Subcutaneous abdominal adipose tissue (tissue), 5 donors: ENCODE measurements around the gene ANKRD44.

Source experiments
- H3K27ac ChIP-seq: one replicate; pipeline ENCODE4 v1.7.0; 2013; ENCODE audit warnings: low read depth, mild to moderate bottlenecking, inconsistent platforms, low read length, moderate library complexity
- H3K27me3 ChIP-seq, 5 donors: one replicate each; pipeline ENCODE4 v1.7.0; 2013; ENCODE audit warnings: low read length in 5 of 5, inconsistent platforms in 1 of 5; ENCODE audit not compliant: control insufficient read depth in 5 of 5, insufficient read depth in 4 of 5
- H3K36me3 ChIP-seq, 5 donors: one replicate each; pipeline ENCODE4 v1.7.0; 2013; ENCODE audit warnings: low read length in 5 of 5; ENCODE audit not compliant: control insufficient read depth in 5 of 5, insufficient read depth in 5 of 5
- H3K4me1 ChIP-seq, 5 donors: one replicate each; pipeline ENCODE4 v1.7.0; 2013; ENCODE audit warnings: low read length in 5 of 5, mild to moderate bottlenecking in 3 of 5, moderate library complexity in 1 of 5; ENCODE audit not compliant: control insufficient read depth in 5 of 5, insufficient read depth in 5 of 5
- H3K4me3 ChIP-seq, 5 donors: one replicate each; pipeline ENCODE4 v1.7.0; 2013; ENCODE audit warnings: low read length in 5 of 5, low read depth in 1 of 5
- H3K9ac ChIP-seq, 5 donors: one replicate each; pipeline ENCODE4 v1.7.0; 2013; ENCODE audit warnings: low read length in 5 of 5, mild to moderate bottlenecking in 4 of 5, moderate library complexity in 3 of 5
- H3K9me3 ChIP-seq, 5 donors: one replicate each; pipeline ENCODE4 v1.7.0; 2013; ENCODE audit warnings: low read length in 5 of 5; ENCODE audit not compliant: control insufficient read depth in 5 of 5
- donor health status: healthy.
- donor health status: healthy.
- donor health status: healthy.
- donor health status: healthy.
- donor health status: healthy.

ANKRD44 gene

DNA sequence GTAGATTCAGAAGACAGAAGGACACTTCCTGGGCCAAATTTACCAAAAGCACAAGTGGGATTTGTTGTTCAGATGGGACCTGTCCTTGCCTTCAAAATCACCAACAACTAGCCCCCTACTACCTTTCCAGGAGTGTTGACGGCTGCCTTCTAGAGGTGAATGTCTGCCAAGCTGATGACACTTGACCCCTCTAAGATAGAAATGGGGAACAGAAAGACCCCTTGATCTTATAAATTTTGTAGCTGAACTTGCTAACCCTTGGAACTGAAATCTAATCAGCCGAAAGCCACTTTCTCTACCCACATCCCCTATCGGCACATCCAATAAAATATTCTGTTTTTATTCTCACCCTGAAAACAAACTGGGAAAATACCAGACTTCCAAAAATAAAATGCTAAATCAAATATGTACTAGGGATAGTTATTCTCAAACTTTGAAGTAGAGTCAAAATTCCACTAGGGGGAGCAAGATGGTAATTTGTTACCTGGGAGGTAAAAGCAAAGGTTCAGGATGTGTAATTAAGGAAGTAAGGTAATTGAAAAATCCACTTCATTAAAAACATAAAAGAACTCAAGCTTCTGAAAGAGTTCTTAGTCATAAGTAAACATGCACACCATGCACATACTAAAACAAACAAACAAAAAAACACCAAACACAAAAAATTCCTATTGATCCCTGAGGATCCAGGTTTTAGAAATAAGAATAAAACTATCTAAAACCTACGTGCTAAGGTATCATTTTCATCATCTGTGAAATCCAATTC is 119.2 kb downstream of the ANKRD44 start:
- Histone ChIP-seq H3K9me3 (no peaks in the 10 kb centered on the region), H3K36me3 (no peaks in the 10 kb centered on the region), H3K4me1 (peaks cover 0 to 11% (median 7%) of the 10 kb centered on the region in 5 donors), H3K27me3 (no peaks in the 10 kb centered on the region), H3K9ac (no peak overlapping the region), H3K27ac (no peak overlapping the region), H3K4me3 (no peak overlapping the region)

GRCh38 chr2:197190100-197190432 is 120.5 kb downstream of the ANKRD44 start:
- no peak overlapping the region for H3K9ac ChIP-seq
- peaks cover 0 to 5% (median 4%) of the 10 kb centered on the region in 5 donors for H3K4me1 ChIP-seq
- no peak overlapping the region for H3K27ac ChIP-seq
- H3K4me3 ChIP-seq, result no peak overlapping the region
- peaks cover 0 to 4% (median 0%) of the 10 kb centered on the region in 5 donors for H3K36me3 ChIP-seq
- no peaks in the 10 kb centered on the region for H3K27me3 ChIP-seq
- no peaks in the 10 kb centered on the region for H3K9me3 ChIP-seq

- H3K27me3 ChIP-seq, result no peaks in the 10 kb centered on the region
- no peaks in the 10 kb centered on the region for H3K9me3 ChIP-seq
- peaks cover 0 to 4% (median 0%) of the 10 kb centered on the region in 5 donors for H3K36me3 ChIP-seq
- no peak overlapping the region for H3K4me3 ChIP-seq
- peaks cover 0 to 10% (median 6%) of the 10 kb centered on the region in 5 donors for H3K4me1 ChIP-seq
- H3K27ac ChIP-seq, result no peak overlapping the region
- no peak overlapping the region for H3K9ac ChIP-seq
Measured at GRCh38 chr2:197189426-197190099, 121.0 kb downstream of the ANKRD44 start.

DNA sequence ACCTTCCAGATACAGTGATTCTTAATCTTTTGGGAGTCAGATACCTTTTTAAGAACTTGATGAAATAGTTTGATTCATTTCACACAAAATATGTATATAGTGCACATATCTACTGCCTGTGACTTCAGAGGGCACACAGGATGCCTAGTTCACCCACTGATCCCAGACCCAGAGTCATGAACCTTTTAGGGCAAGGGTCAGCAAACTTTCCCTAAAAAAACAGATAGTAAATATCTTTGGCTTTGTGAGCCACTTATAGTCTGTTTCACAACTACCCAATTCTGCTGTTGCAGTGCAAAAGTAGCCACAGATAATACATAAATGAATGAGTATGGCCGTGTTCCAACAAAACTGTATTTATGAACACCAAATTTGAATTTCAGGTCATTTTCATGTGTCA is 124.9 kb downstream of the ANKRD44 start:
- no peaks in the 10 kb centered on the region for H3K9me3 ChIP-seq
- H3K4me3 ChIP-seq, result no peak overlapping the region
- peaks cover 0 to 4% (median 0%) of the 10 kb centered on the region in 5 donors for H3K36me3 ChIP-seq
- peaks cover 0 to 10% (median 5%) of the 10 kb centered on the region in 5 donors for H3K4me1 ChIP-seq
- no peak overlapping the region for H3K9ac ChIP-seq
- no peaks in the 10 kb centered on the region for H3K27me3 ChIP-seq
- H3K27ac ChIP-seq, result no peak overlapping the region

- Histone ChIP-seq H3K4me3 (peak overlapping the region in 1 of 5 donors; percentile 14), H3K27ac (no peak overlapping the region), H3K27me3 (no peaks in the 10 kb centered on the region), H3K4me1 (peaks cover 0 to 12% (median 8%) of the 10 kb centered on the region in 5 donors), H3K9ac (no peak overlapping the region), H3K36me3 (peaks cover 0 to 4% (median 0%) of the 10 kb centered on the region in 5 donors), H3K9me3 (no peaks in the 10 kb centered on the region)
Measured at GRCh38 chr2:197184959-197185586, 125.5 kb downstream of the ANKRD44 start.

DNA sequence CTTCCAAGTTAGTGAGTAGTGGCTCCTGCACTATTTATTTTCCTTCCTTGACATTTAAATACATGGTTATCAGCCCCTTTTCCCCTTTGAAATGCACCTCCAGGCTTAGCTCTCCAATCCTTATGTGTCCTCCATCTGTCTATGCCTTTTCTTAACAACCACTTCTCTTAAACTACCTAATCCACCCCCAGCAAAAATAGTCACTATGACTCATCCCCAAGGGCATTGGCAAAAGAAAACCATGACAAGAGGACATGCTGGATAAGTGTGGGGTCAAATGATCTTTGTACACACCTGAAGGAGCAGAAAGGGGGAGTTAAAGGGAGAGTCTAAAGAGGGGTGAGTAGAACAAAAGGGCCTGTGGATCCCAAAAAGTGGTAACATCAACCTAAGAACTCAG is 127.2 kb downstream of the ANKRD44 start:
- Histone ChIP-seq H3K9me3 (no peaks in the 10 kb centered on the region), H3K27me3 (no peaks in the 10 kb centered on the region), H3K36me3 (peaks cover 0 to 4% (median 0%) of the 10 kb centered on the region in 5 donors), H3K27ac (no peak overlapping the region), H3K4me1 (peaks cover 0 to 18% (median 14%) of the 10 kb centered on the region in 5 donors), H3K9ac (no peak overlapping the region), H3K4me3 (no peak overlapping the region)

- Histone ChIP-seq H3K27me3 (no peaks in the 10 kb centered on the region), H3K9me3 (no peaks in the 10 kb centered on the region), H3K4me3 (no peak overlapping the region), H3K36me3 (peaks cover 0 to 4% (median 0%) of the 10 kb centered on the region in 5 donors), H3K4me1 (peaks cover 0 to 18% (median 14%) of the 10 kb centered on the region in 5 donors), H3K27ac (no peak overlapping the region), H3K9ac (no peak overlapping the region)
Measured at GRCh38 chr2:197182668-197183067, 127.9 kb downstream of the ANKRD44 start.

- Histone ChIP-seq H3K9me3 (no peaks in the 10 kb centered on the region), H3K9ac (no peak overlapping the region), H3K4me3 (no peak overlapping the region), H3K27me3 (no peaks in the 10 kb centered on the region), H3K27ac (no peak overlapping the region), H3K4me1 (peaks cover 0 to 18% (median 14%) of the 10 kb centered on the region in 5 donors), H3K36me3 (peaks cover 0 to 4% (median 0%) of the 10 kb centered on the region in 5 donors)
Measured at GRCh38 chr2:197181491-197181890, 129.1 kb downstream of the ANKRD44 start.

GRCh38 chr2:197179744-197180498 is 130.7 kb downstream of the ANKRD44 start:
- H3K27me3 ChIP-seq, result no peaks in the 10 kb centered on the region
- no peaks in the 10 kb centered on the region for H3K9me3 ChIP-seq
- H3K9ac ChIP-seq, result no peak overlapping the region
- peaks cover 0 to 12% (median 9%) of the 10 kb centered on the region in 5 donors for H3K4me1 ChIP-seq
- no peak overlapping the region for H3K4me3 ChIP-seq
- H3K36me3 ChIP-seq, result no peaks in the 10 kb centered on the region
- H3K27ac ChIP-seq, result no peak overlapping the region
